ENCODE results near the gene IPO8.
"Not testable (repeated sequence)": the region's sequence is repeated elsewhere in the genome, so short reads cannot be mapped to it uniquely, and the experiment has no call there.

IPO8 gene

GRCh38 chr12:30603129-30603528 is 92.5 kb downstream of the IPO8 start:
- DNase-seq: no peak

GRCh38 chr12:30602678-30603077 is 93.0 kb downstream of the IPO8 start:
- DNase-seq: no peak

- DNase-seq: no peak
Observed at GRCh38 chr12:30599608-30600007, 96.1 kb downstream of the IPO8 start.

- no peak for DNase-seq
Observed at GRCh38 chr12:30598889-30599288, 96.8 kb downstream of the IPO8 start.

GRCh38 chr12:30595742-30596141 is 99.9 kb downstream of the IPO8 start:
- DNase-seq: no peak

GRCh38 chr12:30594509-30594908 is 101.2 kb downstream of the IPO8 start:
- no peak for DNase-seq

GRCh38 chr12:30588572-30588971 is 107.1 kb downstream of the IPO8 start:
- not testable (repeated sequence) for DNase-seq

- DNase-seq: no peak
Observed at GRCh38 chr12:30587782-30588181, 107.9 kb downstream of the IPO8 start.

GRCh38 chr12:30585877-30586276 is 109.8 kb downstream of the IPO8 start:
- DNase-seq: no peak

GRCh38 chr12:30582943-30583342 is 112.7 kb downstream of the IPO8 start:
- no peak for DNase-seq

GRCh38 chr12:30580344-30580743 is 115.3 kb downstream of the IPO8 start:
- DNase-seq: no peak

Measured in NCI-H187 treated with DMSO at 0.1 percent for 48 hours (cell line).